HEK293 (cell line): ENCODE measurements around the gene CDC40.

ENCODE experiments used
- FEZF1 ChIP-seq: fragments of 450-650 bp; formaldehyde crosslinking; IDR thresholded peaks from 2 replicates; pipeline ENCODE4 v1.5.1; 2016; ENCODE audit warnings: missing biosample characterization, missing genetic modification characterization
- HOXC10 ChIP-seq: sonication (generic); formaldehyde crosslinking; IDR thresholded peaks from 2 replicates; pipeline ENCODE4 v1.8.1; 2023; ENCODE audit warnings: mild to moderate bottlenecking, missing genetic modification reagents
- KLF1 ChIP-seq: fragments of 450-650 bp; formaldehyde crosslinking; IDR thresholded peaks from 2 replicates; pipeline ENCODE4 v1.5.1; 2016; ENCODE audit warnings: missing biosample characterization, missing genetic modification characterization
- KLF9 ChIP-seq: fragments of 450-650 bp; formaldehyde crosslinking; IDR thresholded peaks from 2 replicates; pipeline ENCODE4 v1.5.1; 2016; ENCODE audit warnings: missing biosample characterization, missing genetic modification characterization, low read depth
- PRDM6 ChIP-seq: fragments of 450-650 bp; formaldehyde crosslinking; IDR thresholded peaks from 2 replicates; pipeline ENCODE4 v1.5.1; 2017; ENCODE audit warnings: missing biosample characterization, missing genetic modification characterization
- SP3 ChIP-seq: fragments of 450-650 bp; formaldehyde crosslinking; IDR thresholded peaks from 2 replicates; pipeline ENCODE4 v1.5.1; 2016; ENCODE audit warnings: missing biosample characterization, missing genetic modification characterization
- ZBTB21 ChIP-seq: fragments of 450-650 bp; formaldehyde crosslinking; IDR thresholded peaks from 2 replicates; pipeline ENCODE4 v1.5.1; 2017; ENCODE audit warnings: missing biosample characterization, missing genetic modification characterization
- ZBTB44 ChIP-seq: fragments of 450-650 bp; IDR thresholded peaks from 2 replicates; pipeline ENCODE4 v1.5.1; 2018; ENCODE audit warnings: missing biosample characterization, mild to moderate bottlenecking, missing genetic modification characterization
- ZIC2 ChIP-seq: fragments of 450-650 bp; formaldehyde crosslinking; IDR thresholded peaks from 2 replicates; pipeline ENCODE4 v1.5.1; 2016; ENCODE audit warnings: missing biosample characterization, missing genetic modification characterization
- ZNF155 ChIP-seq: fragments of 450-650 bp; formaldehyde crosslinking; IDR thresholded peaks from 2 replicates; pipeline ENCODE4 v1.5.1; 2016; ENCODE audit warnings: missing biosample characterization, missing genetic modification characterization
- ZNF184 ChIP-seq: fragments of 450-650 bp; IDR thresholded peaks from 2 replicates; pipeline ENCODE4 v1.5.1; 2018; ENCODE audit warnings: missing biosample characterization, mild to moderate bottlenecking, missing genetic modification characterization
- ZNF23 ChIP-seq: fragments of 450-650 bp; formaldehyde crosslinking; IDR thresholded peaks from 2 replicates; pipeline ENCODE4 v1.5.1; 2016; ENCODE audit warnings: missing biosample characterization, missing genetic modification characterization, borderline replicate concordance
- ZNF239 ChIP-seq: fragments of 450-650 bp; formaldehyde crosslinking; IDR thresholded peaks from 2 replicates; pipeline ENCODE4 v1.5.1; 2016; ENCODE audit warnings: missing biosample characterization, missing genetic modification characterization
- ZNF302 ChIP-seq: fragments of 450-650 bp; formaldehyde crosslinking; IDR thresholded peaks from 2 replicates; pipeline ENCODE4 v1.5.1; 2016; ENCODE audit warnings: missing biosample characterization, missing genetic modification characterization, low read depth
- ZNF324 ChIP-seq: fragments of 450-650 bp; formaldehyde crosslinking; IDR thresholded peaks from 2 replicates; pipeline ENCODE4 v1.5.1; 2016; ENCODE audit warnings: missing biosample characterization, missing genetic modification characterization
- ZNF335 ChIP-seq: fragments of 450-650 bp; formaldehyde crosslinking; conservative IDR thresholded peaks from 2 replicates; pipeline ENCODE4 v1.5.1; 2016; ENCODE audit warnings: missing biosample characterization, missing genetic modification characterization
- ZNF398 ChIP-seq: fragments of 450-650 bp; formaldehyde crosslinking; IDR thresholded peaks from 2 replicates; pipeline ENCODE4 v1.5.1; 2017; ENCODE audit warnings: missing biosample characterization, missing genetic modification characterization
- ZNF423 ChIP-seq: fragments of 450-650 bp; formaldehyde crosslinking; IDR thresholded peaks from 2 replicates; pipeline ENCODE4 v1.5.1; 2016; ENCODE audit warnings: missing biosample characterization, missing genetic modification characterization
- ZNF561 ChIP-seq: fragments of 450-650 bp; IDR thresholded peaks from 2 replicates; pipeline ENCODE4 v1.5.1; 2018; ENCODE audit warnings: missing biosample characterization, missing genetic modification characterization, borderline replicate concordance
- ZNF580 ChIP-seq: fragments of 450-650 bp; formaldehyde crosslinking; IDR thresholded peaks from 2 replicates; pipeline ENCODE4 v1.5.1; 2016; ENCODE audit warnings: missing biosample characterization, missing genetic modification characterization
- ZNF623 ChIP-seq: fragments of 450-650 bp; formaldehyde crosslinking; IDR thresholded peaks from 2 replicates; pipeline ENCODE4 v1.5.1; 2016; ENCODE audit warnings: missing biosample characterization, missing genetic modification characterization
- ZNF624 ChIP-seq: fragments of 450-650 bp; formaldehyde crosslinking; IDR thresholded peaks from 2 replicates; pipeline ENCODE4 v1.5.1; 2017; ENCODE audit warnings: missing biosample characterization, missing genetic modification characterization
- ZNF660 ChIP-seq: fragments of 450-650 bp; IDR thresholded peaks from 2 replicates; pipeline ENCODE4 v1.5.1; 2018; ENCODE audit warnings: missing biosample characterization, mild to moderate bottlenecking, missing genetic modification characterization
- ZNF664 ChIP-seq: fragments of 450-650 bp; formaldehyde crosslinking; IDR thresholded peaks from 2 replicates; pipeline ENCODE4 v1.5.1; 2016; ENCODE audit warnings: missing biosample characterization, missing genetic modification characterization
- ZNF670 ChIP-seq: fragments of 450-650 bp; formaldehyde crosslinking; IDR thresholded peaks from 2 replicates; pipeline ENCODE4 v1.5.1; 2016; ENCODE audit warnings: missing biosample characterization, missing genetic modification characterization, low read depth
- ZNF777 ChIP-seq: fragments of 450-650 bp; formaldehyde crosslinking; IDR thresholded peaks from 2 replicates; pipeline ENCODE4 v1.5.1; 2017; ENCODE audit warnings: missing biosample characterization, missing genetic modification characterization, borderline replicate concordance
- ZNF830 ChIP-seq: fragments of 450-650 bp; IDR thresholded peaks from 2 replicates; pipeline ENCODE4 v1.5.0; 2018; ENCODE audit warnings: missing biosample characterization, missing genetic modification characterization, low read depth, mild to moderate bottlenecking, moderate library complexity
- ZSCAN16 ChIP-seq: fragments of 450-650 bp; formaldehyde crosslinking; IDR thresholded peaks from 2 replicates; pipeline ENCODE4 v1.5.1; 2016; ENCODE audit warnings: missing biosample characterization, missing genetic modification characterization
- ZSCAN23 ChIP-seq: fragments of 450-650 bp; formaldehyde crosslinking; IDR thresholded peaks from 2 replicates; pipeline ENCODE4 v1.5.1; 2016; ENCODE audit warnings: missing biosample characterization, missing genetic modification characterization
- ZSCAN30 ChIP-seq: fragments of 450-650 bp; IDR thresholded peaks from 2 replicates; pipeline ENCODE4 v1.5.1; 2018; ENCODE audit warnings: missing biosample characterization, mild to moderate bottlenecking, missing genetic modification characterization, moderate library complexity
- ZSCAN5A ChIP-seq: fragments of 450-650 bp; formaldehyde crosslinking; IDR thresholded peaks from 2 replicates; pipeline ENCODE4 v1.5.1; 2016; ENCODE audit warnings: missing biosample characterization, missing genetic modification characterization
- TF ChIP-seq, protein P1 (sequence below): fragments of 450-650 bp; formaldehyde crosslinking; IDR thresholded peaks from 2 replicates; pipeline ENCODE4 v1.5.1; 2017; ENCODE audit warnings: missing biosample characterization, missing genetic modification characterization

The CDC40 gene

DNA sequence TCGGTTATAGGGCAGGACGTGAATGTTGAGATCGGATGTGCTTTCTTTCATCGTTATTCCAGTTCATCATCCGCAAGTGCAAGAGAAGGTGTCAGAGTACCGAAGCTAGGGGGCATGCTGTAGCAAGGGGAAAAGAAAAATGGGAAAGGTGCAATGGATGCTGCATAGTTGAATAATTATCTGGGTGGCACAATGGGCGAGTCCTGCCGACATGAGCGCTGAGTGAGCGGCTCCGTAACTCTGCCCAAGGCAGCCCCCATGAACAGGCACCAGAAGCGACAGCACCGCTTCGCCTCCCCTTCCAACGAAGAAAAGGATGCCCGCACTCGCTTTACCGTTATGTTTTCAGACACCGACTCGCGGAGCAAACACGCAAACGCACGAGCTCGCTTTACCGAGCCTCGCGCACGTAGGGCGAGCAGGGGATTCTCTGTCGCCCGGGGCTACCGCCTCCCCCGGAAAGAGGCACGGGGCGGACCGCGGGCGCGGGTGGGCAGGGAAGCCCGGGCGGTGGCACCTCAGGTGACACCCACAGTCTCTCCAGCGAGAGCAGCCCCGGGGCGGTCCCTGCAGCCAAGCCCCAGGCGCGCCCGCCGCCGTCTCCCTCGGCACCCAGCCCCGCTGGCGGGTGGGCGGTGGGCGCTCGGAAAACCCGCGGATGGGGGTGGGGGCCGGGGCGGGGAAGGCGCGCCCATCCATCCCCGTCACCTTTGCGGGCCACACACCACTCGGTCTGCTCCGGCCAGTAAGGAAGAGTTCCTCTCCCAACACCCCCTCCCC lies 1.4 kb upstream of the CDC40 start (continued):
- TF ChIP-seq ZNF239 (tag by site-specific recombination), result no peak
- TF ChIP-seq ZNF830 (tag by site-specific recombination), result no peak
- no peak for TF ChIP-seq ZNF624 (tag by site-specific recombination)
- TF ChIP-seq KLF9 (tag by site-specific recombination), result no peak
- TF ChIP-seq ZNF670 (tag by site-specific recombination), result no peak
- TF ChIP-seq PRDM6, result no peak
- no peak for TF ChIP-seq ZNF302
- no peak for TF ChIP-seq ZSCAN30 (tag by site-specific recombination)
- TF ChIP-seq ZNF664 (tag by site-specific recombination), result no peak
- no peak for TF ChIP-seq ZNF324 (tag by site-specific recombination)
- peak; percentile 74 for TF ChIP-seq ZNF335 (tag by site-specific recombination)
- TF ChIP-seq ZNF398 (tag by site-specific recombination), result no peak
- no peak for TF ChIP-seq ZNF155 (tag by site-specific recombination)
- no peak for TF ChIP-seq HOXC10
- no peak for TF ChIP-seq ZNF423
- TF ChIP-seq ZNF660, result 0 out of 2 replicates have a peak, but pooled peaks have one; percentile 69
- TF ChIP-seq, protein P1, sequence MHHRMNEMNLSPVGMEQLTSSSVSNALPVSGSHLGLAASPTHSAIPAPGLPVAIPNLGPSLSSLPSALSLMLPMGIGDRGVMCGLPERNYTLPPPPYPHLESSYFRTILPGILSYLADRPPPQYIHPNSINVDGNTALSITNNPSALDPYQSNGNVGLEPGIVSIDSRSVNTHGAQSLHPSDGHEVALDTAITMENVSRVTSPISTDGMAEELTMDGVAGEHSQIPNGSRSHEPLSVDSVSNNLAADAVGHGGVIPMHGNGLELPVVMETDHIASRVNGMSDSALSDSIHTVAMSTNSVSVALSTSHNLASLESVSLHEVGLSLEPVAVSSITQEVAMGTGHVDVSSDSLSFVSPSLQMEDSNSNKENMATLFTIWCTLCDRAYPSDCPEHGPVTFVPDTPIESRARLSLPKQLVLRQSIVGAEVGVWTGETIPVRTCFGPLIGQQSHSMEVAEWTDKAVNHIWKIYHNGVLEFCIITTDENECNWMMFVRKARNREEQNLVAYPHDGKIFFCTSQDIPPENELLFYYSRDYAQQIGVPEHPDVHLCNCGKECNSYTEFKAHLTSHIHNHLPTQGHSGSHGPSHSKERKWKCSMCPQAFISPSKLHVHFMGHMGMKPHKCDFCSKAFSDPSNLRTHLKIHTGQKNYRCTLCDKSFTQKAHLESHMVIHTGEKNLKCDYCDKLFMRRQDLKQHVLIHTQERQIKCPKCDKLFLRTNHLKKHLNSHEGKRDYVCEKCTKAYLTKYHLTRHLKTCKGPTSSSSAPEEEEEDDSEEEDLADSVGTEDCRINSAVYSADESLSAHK (tag by site-specific recombination), result no peak
- TF ChIP-seq ZNF777 (tag by site-specific recombination), result no peak
- TF ChIP-seq ZIC2 (tag by site-specific recombination), result no peak
- TF ChIP-seq KLF1 (tag by site-specific recombination), result peak; percentile 55; the same call in 1 of the 2 replicates
- no peak for TF ChIP-seq ZSCAN5A (tag by site-specific recombination)
- TF ChIP-seq ZBTB21 (tag by site-specific recombination), result no peak
- TF ChIP-seq ZNF184, result no peak
- peak; percentile 63 for TF ChIP-seq ZNF561 (tag by site-specific recombination)
- TF ChIP-seq FEZF1 (tag by site-specific recombination), result no peak
- peak; percentile 68 for TF ChIP-seq SP3
- TF ChIP-seq ZNF580 (tag by site-specific recombination), result no peak
- no peak for TF ChIP-seq ZSCAN16 (tag by site-specific recombination)
- TF ChIP-seq ZSCAN23, result no peak
- TF ChIP-seq ZNF623 (tag by site-specific recombination), result no peak
- TF ChIP-seq ZBTB44, result peak; percentile 80
- TF ChIP-seq ZNF23 (tag by site-specific recombination), result no peak
